ENCODE results near the gene PGLYRP4.
A peak's percentile ranks its signal among the peaks of the same experiment; 100 is the strongest.
"Not testable (repeated sequence)": the region's sequence is repeated elsewhere in the genome, so short reads cannot be mapped to it uniquely, and the experiment has no call there.

PGLYRP4 gene

GRCh38 chr1:153340356-153340755, 8.3 kb downstream of the PGLYRP4 start:
- peaks cover 53% of the 10 kb centered on the region for H3K4me1 Mint-ChIP-seq
- DNase-seq (no peak), ATAC-seq (no peak)
- H3K27ac Mint-ChIP-seq: no peak overlapping the region
- no peak overlapping the region for H3K4me3 Mint-ChIP-seq
- peaks cover 36% of the 10 kb centered on the region for H3K27me3 Mint-ChIP-seq
- peaks cover 0 to 10% of the 10 kb centered on the region in 2 donors for H3K9me3 Mint-ChIP-seq

- ATAC-seq (peak; percentile 84), DNase-seq (peak in 1 of 2 donors; percentile 31)
- H3K27me3 Mint-ChIP-seq: peaks cover 33% of the 10 kb centered on the region
- no peak overlapping the region for H3K27ac Mint-ChIP-seq
- peaks cover 47% of the 10 kb centered on the region for H3K4me1 Mint-ChIP-seq
- peaks cover 0 to 10% of the 10 kb centered on the region in 2 donors for H3K9me3 Mint-ChIP-seq
- H3K4me3 Mint-ChIP-seq: no peak overlapping the region
Observed at GRCh38 chr1:153339802-153340201, 8.8 kb downstream of the PGLYRP4 start.

GRCh38 chr1:153337980-153338853, 10.4 kb downstream of the PGLYRP4 start:
- H3K4me1 Mint-ChIP-seq: peaks cover 31% of the 10 kb centered on the region
- peaks cover 17% of the 10 kb centered on the region for H3K27me3 Mint-ChIP-seq
- no peak overlapping the region for H3K27ac Mint-ChIP-seq
- H3K9me3 Mint-ChIP-seq: peaks cover 0 to 10% of the 10 kb centered on the region in 2 donors
- ATAC-seq (no peak), DNase-seq (no peak)
- no peak overlapping the region for H3K4me3 Mint-ChIP-seq

- ATAC-seq: no peak
- H3K27me3 Mint-ChIP-seq: peaks cover 1% of the 10 kb centered on the region
- no peak for DNase-seq
- H3K4me1 Mint-ChIP-seq: peaks cover 24% of the 10 kb centered on the region
- peaks cover 0 to 10% of the 10 kb centered on the region in 2 donors for H3K9me3 Mint-ChIP-seq
- H3K4me3 Mint-ChIP-seq: no peak overlapping the region
- H3K27ac Mint-ChIP-seq: no peak overlapping the region
Observed at GRCh38 chr1:153336650-153337049, 12.0 kb downstream of the PGLYRP4 start.

- H3K4me3 Mint-ChIP-seq: no peak overlapping the region
Observed at GRCh38 chr1:153333902-153334301, 14.7 kb downstream of the PGLYRP4 start.

GRCh38 chr1:153324912-153325311, 23.7 kb downstream of the PGLYRP4 start:
- no peak for ATAC-seq
- Mint-ChIP-seq H3K4me1 (no peaks in the 10 kb centered on the region), H3K9me3 (peaks cover 18 to 26% of the 10 kb centered on the region in 2 donors), H3K27me3 (no peaks in the 10 kb centered on the region), H3K27ac (no peak overlapping the region), H3K4me3 (no peak overlapping the region)
- DNase-seq: no peak

More at GRCh38 chr1:153333902-153334301, 14.7 kb downstream of the PGLYRP4 start:
- Mint-ChIP-seq H3K9me3 (peaks cover 11 to 24% of the 10 kb centered on the region in 2 donors), H3K4me1 (peaks cover under 1% of the 10 kb centered on the region), H3K27me3 (no peaks in the 10 kb centered on the region), H3K27ac (no peak overlapping the region)
- DNase-seq (no peak), ATAC-seq (no peak)

- no peaks in the 10 kb centered on the region for H3K4me1 Mint-ChIP-seq
- H3K9me3 Mint-ChIP-seq: peaks cover 8 to 19% of the 10 kb centered on the region in 2 donors
- no peaks in the 10 kb centered on the region for H3K27me3 Mint-ChIP-seq
- DNase-seq: no peak
- no peak overlapping the region for H3K4me3 Mint-ChIP-seq
- H3K27ac Mint-ChIP-seq: no peak overlapping the region
- ATAC-seq: no peak
Observed at GRCh38 chr1:153322568-153322967, 26.1 kb downstream of the PGLYRP4 start.

- H3K4me3 Mint-ChIP-seq: not testable (repeated sequence)
Observed at GRCh38 chr1:153318145-153318544, 30.5 kb downstream of the PGLYRP4 start.

GRCh38 chr1:153316013-153316412, 32.6 kb downstream of the PGLYRP4 start:
- H3K4me3 Mint-ChIP-seq, H3K9me3 Mint-ChIP-seq, ATAC-seq, DNase-seq, H3K27ac Mint-ChIP-seq, H3K4me1 Mint-ChIP-seq: not testable (repeated sequence)
- H3K27me3 Mint-ChIP-seq: peaks cover 24% of the 10 kb centered on the region

More at GRCh38 chr1:153318145-153318544, 30.5 kb downstream of the PGLYRP4 start:
- H3K27ac Mint-ChIP-seq, H3K4me1 Mint-ChIP-seq, DNase-seq, ATAC-seq: not testable (repeated sequence)
- Mint-ChIP-seq H3K9me3 (peaks cover 9 to 17% of the 10 kb centered on the region in 2 donors), H3K27me3 (peaks cover 17% of the 10 kb centered on the region)

GRCh38 chr1:153314388-153314787, 34.3 kb downstream of the PGLYRP4 start:
- H3K27ac Mint-ChIP-seq, H3K9me3 Mint-ChIP-seq, DNase-seq, ATAC-seq, H3K4me1 Mint-ChIP-seq, H3K4me3 Mint-ChIP-seq: not testable (repeated sequence)
- H3K27me3 Mint-ChIP-seq: peaks cover 24% of the 10 kb centered on the region

GRCh38 chr1:153313288-153313687, 35.4 kb downstream of the PGLYRP4 start:
- peaks cover 27% of the 10 kb centered on the region for H3K27me3 Mint-ChIP-seq
- H3K4me3 Mint-ChIP-seq: no peak overlapping the region
- H3K9me3 Mint-ChIP-seq: peaks cover 0 to 9% of the 10 kb centered on the region in 2 donors
- no peaks in the 10 kb centered on the region for H3K4me1 Mint-ChIP-seq
- DNase-seq (no peak), ATAC-seq (no peak)
- no peak overlapping the region for H3K27ac Mint-ChIP-seq

- H3K27me3 Mint-ChIP-seq: peaks cover 33% of the 10 kb centered on the region
- peaks cover 0 to 9% of the 10 kb centered on the region in 2 donors for H3K9me3 Mint-ChIP-seq
- H3K4me3 Mint-ChIP-seq: no peak within 1 kb of the TSS
- no peaks in the 10 kb centered on the region for H3K4me1 Mint-ChIP-seq
- no peak within 1 kb of the TSS for H3K27ac Mint-ChIP-seq
- DNase-seq (no peak), ATAC-seq (no peak)
Observed at GRCh38 chr1:153312570-153313186, 36.0 kb downstream of the PGLYRP4 start, which contains the start of gene PGLYRP3. Gene PGLYRP3 (minus strand): TSS chr1:153312952. CDS start chr1:153310665, 2,287 bp downstream.

GRCh38 chr1:153310526-153310925, 38.1 kb downstream of the PGLYRP4 start:
- Mint-ChIP-seq H3K4me1 (no peaks in the 10 kb centered on the region), H3K4me3 (no peak overlapping the region), H3K9me3 (peaks cover 0 to 5% of the 10 kb centered on the region in 2 donors), H3K27me3 (peaks cover 21% of the 10 kb centered on the region), H3K27ac (no peak overlapping the region)
- no peak for DNase-seq
- no peak for ATAC-seq

GRCh38 chr1:153309441-153309840, 39.2 kb downstream of the PGLYRP4 start:
- no peaks in the 10 kb centered on the region for H3K9me3 Mint-ChIP-seq
- H3K27me3 Mint-ChIP-seq: peaks cover 21% of the 10 kb centered on the region
- no peak overlapping the region for H3K4me3 Mint-ChIP-seq
- peak overlapping the region in 1 of 2 donors; percentile 44 for H3K27ac Mint-ChIP-seq
- H3K4me1 Mint-ChIP-seq: no peaks in the 10 kb centered on the region
- DNase-seq (no peak), ATAC-seq (no peak)

- no peak for ATAC-seq
- no peak overlapping the region for H3K27ac Mint-ChIP-seq
Observed at GRCh38 chr1:153308540-153308939, 40.1 kb downstream of the PGLYRP4 start.

GRCh38 chr1:153307221-153307600, 41.4 kb downstream of the PGLYRP4 start:
- ATAC-seq (no peak), DNase-seq (no peak)
- Mint-ChIP-seq H3K9me3 (no peaks in the 10 kb centered on the region), H3K4me3 (no peak overlapping the region), H3K27ac (no peak overlapping the region), H3K27me3 (peaks cover 17% of the 10 kb centered on the region), H3K4me1 (no peaks in the 10 kb centered on the region)

More at GRCh38 chr1:153308540-153308939, 40.1 kb downstream of the PGLYRP4 start:
- no peak for DNase-seq
- Mint-ChIP-seq H3K27me3 (peaks cover 21% of the 10 kb centered on the region), H3K9me3 (no peaks in the 10 kb centered on the region), H3K4me3 (no peak overlapping the region), H3K4me1 (no peaks in the 10 kb centered on the region)

Measured in stimulated activated naive CD8-positive, alpha-beta T cell treated with anti-CD3 and anti-CD28 coated beads, Interleukin-15, amount 100 ng/mL, for 72 hours (primary cell).